Nephron progenitor cell (in vitro differentiated cells): ENCODE measurements around the gene RPS25.

Experiments
- DNase-seq: peaks from one replicate; pipeline ENCODE4 v3.0.0; 2021
- H3K27ac Mint-ChIP-seq: 2 replicates; pipeline ENCODE4 v1.8.0; 2021; ENCODE audit warnings: mild to moderate bottlenecking, moderate library complexity, mixed read lengths
- H3K27me3 Mint-ChIP-seq: 2 replicates; pipeline ENCODE4 v1.8.0; 2021; ENCODE audit warnings: mild to moderate bottlenecking, low read depth, mixed read lengths; ENCODE audit not compliant: poor library complexity
- H3K36me3 Mint-ChIP-seq: 2 replicates; pipeline ENCODE4 v1.8.0; 2021; ENCODE audit warnings: low read depth, mixed read lengths
- H3K4me1 Mint-ChIP-seq: 2 replicates; pipeline ENCODE4 v1.8.0; 2021; ENCODE audit warnings: mixed read lengths
- H3K4me3 Mint-ChIP-seq: 2 replicates; pipeline ENCODE4 v1.8.0; 2021; ENCODE audit warnings: mild to moderate bottlenecking, moderate library complexity, mixed read lengths
- H3K9me3 Mint-ChIP-seq: 2 replicates; pipeline ENCODE4 v1.8.0; 2021; ENCODE audit warnings: mild to moderate bottlenecking, moderate library complexity, mixed read lengths
- TF ChIP-seq, protein P1 (sequence below): fragments of 200-600 bp; sonication (generic); IDR thresholded peaks from 2 replicates; pipeline ENCODE4 v1.5.0; 2021; ENCODE audit warnings: antibody characterized with exemption

The RPS25 gene

DNA sequence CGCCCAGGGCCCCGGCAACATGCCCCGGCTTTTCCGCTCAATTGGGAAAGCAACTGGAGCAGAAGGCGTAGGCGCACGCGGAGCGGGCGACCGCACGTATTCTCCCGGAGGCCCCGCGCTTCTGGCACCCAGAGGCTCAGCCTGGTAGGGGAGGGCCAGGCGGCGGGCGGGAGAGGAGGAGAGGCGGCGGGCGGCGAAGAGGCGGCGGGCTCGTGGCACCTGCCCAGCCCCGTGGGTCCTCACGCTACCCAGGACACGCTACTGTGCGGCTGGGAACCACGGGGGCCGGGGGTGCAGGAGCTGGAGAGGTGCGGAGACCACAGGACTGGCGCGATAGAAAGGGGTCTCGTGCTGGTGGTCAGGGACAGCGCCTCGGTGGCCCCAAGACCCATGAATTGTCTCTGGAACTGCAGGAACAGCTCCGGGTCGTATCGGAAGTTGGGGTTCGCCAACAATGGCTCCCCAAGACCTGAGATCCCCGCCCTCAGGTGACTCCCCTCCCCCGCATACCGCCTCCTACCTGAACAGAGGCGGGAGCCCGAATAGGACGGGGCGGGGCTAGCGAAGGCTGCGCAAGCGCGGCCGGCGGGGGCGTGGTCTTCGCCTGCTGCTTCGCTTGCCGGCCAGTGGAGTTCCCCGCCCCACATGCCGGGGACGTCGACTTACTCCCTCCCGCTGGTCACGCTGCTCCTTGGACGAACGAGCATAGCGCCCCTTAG lies 12.3 kb upstream of the RPS25 start, which contains the start of gene SLC37A4:
SLC37A4 (minus strand) TSS at position 549 of the 719 bp plus-strand sequence.
- TF ChIP-seq, protein P1, sequence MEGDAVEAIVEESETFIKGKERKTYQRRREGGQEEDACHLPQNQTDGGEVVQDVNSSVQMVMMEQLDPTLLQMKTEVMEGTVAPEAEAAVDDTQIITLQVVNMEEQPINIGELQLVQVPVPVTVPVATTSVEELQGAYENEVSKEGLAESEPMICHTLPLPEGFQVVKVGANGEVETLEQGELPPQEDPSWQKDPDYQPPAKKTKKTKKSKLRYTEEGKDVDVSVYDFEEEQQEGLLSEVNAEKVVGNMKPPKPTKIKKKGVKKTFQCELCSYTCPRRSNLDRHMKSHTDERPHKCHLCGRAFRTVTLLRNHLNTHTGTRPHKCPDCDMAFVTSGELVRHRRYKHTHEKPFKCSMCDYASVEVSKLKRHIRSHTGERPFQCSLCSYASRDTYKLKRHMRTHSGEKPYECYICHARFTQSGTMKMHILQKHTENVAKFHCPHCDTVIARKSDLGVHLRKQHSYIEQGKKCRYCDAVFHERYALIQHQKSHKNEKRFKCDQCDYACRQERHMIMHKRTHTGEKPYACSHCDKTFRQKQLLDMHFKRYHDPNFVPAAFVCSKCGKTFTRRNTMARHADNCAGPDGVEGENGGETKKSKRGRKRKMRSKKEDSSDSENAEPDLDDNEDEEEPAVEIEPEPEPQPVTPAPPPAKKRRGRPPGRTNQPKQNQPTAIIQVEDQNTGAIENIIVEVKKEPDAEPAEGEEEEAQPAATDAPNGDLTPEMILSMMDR = no peak
- DNase-seq = peak; percentile 98
- Mint-ChIP-seq H3K27ac (peak within 1 kb of the TSS; percentile 92), H3K4me1 (peaks cover 32% of the 10 kb centered on the region), H3K4me3 (peak within 1 kb of the TSS; percentile 87), H3K36me3 (peaks cover 11% of the 10 kb centered on the region), H3K27me3 (peaks cover 4% of the 10 kb centered on the region), H3K9me3 (no peaks in the 10 kb centered on the region)

DNA sequence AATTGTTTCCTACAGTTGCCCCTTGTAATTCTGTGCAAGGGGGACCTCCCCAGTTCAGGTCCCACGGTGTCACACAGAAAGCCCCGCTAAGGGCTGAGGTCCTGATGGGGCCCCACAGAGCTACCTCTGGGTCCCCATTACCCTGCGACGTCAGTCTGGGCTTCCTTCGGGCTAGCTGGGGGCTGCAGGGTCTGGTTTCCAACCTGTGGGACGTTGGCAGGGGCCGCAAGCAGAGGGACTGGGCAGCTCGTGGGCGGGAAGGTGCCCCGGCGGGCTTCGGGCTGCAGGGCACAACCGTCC lies 11.8 kb upstream of the RPS25 start:
- H3K27me3 Mint-ChIP-seq = peaks cover 4% of the 10 kb centered on the region
- no peaks in the 10 kb centered on the region for H3K9me3 Mint-ChIP-seq
- H3K36me3 Mint-ChIP-seq = peaks cover 16% of the 10 kb centered on the region
- peak overlapping the region; percentile 92 for H3K27ac Mint-ChIP-seq
- H3K4me3 Mint-ChIP-seq = peak overlapping the region; percentile 87
- DNase-seq = no peak
- TF ChIP-seq, protein P1 = no peak
- H3K4me1 Mint-ChIP-seq = peaks cover 36% of the 10 kb centered on the region

DNA sequence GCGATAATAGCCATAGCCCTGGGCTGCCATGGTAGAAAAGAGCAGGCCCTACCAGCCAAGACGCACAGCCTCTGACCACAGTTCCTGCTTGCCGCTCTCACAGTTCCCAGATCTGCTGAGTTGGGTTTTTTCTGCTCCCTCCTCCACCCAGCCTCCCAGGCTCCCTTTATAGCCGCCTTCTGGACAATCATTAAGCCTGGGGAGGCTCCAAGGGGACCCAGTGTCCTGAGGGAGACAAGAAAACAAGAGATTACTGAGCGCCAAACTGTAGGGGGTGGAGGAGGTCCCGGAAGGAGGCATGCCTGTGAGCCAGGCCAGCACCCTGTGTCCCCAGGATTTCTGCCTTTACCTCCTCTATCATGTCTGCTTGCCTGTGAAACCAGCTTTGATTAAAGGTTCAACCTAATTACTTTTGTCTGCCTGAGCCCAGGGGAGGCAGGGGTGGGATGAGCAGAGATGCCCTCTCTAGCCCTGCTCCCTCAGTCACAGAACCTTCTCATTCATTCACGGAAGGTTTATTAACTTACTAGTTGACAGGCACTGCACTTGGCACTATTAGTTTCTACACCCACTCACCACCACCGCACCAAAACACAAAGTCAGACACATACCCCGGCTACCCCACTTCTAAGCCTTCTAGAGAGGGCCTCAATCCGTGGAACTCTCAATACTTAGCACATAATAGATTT lies 11.3 kb upstream of the RPS25 start:
- Mint-ChIP-seq H3K27ac (peak overlapping the region; percentile 96), H3K36me3 (peaks cover 21% of the 10 kb centered on the region), H3K4me3 (peak overlapping the region; percentile 87), H3K9me3 (no peaks in the 10 kb centered on the region), H3K4me1 (peaks cover 38% of the 10 kb centered on the region), H3K27me3 (peaks cover 4% of the 10 kb centered on the region)
- TF ChIP-seq, protein P1 = no peak
- peak; percentile 20 for DNase-seq

DNA sequence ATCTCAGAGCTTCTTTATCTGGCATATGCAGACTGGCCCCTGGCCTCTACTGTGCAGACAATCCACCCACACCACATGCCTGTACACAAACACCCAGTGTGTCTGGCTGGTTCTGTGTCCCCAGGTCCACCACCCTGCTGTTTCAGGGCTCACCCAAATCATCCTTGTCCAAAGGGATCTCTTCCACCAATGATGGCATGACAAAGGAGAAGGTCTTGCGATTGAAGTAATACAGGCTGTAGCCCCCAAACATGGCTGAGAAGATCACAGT lies 10.9 kb upstream of the RPS25 start:
- Mint-ChIP-seq H3K4me3 (peak overlapping the region; percentile 87), H3K36me3 (peaks cover 25% of the 10 kb centered on the region), H3K9me3 (no peaks in the 10 kb centered on the region), H3K27ac (peak overlapping the region; percentile 96), H3K27me3 (peaks cover 4% of the 10 kb centered on the region), H3K4me1 (peaks cover 43% of the 10 kb centered on the region)
- TF ChIP-seq, protein P1 = no peak
- no peak for DNase-seq

DNA sequence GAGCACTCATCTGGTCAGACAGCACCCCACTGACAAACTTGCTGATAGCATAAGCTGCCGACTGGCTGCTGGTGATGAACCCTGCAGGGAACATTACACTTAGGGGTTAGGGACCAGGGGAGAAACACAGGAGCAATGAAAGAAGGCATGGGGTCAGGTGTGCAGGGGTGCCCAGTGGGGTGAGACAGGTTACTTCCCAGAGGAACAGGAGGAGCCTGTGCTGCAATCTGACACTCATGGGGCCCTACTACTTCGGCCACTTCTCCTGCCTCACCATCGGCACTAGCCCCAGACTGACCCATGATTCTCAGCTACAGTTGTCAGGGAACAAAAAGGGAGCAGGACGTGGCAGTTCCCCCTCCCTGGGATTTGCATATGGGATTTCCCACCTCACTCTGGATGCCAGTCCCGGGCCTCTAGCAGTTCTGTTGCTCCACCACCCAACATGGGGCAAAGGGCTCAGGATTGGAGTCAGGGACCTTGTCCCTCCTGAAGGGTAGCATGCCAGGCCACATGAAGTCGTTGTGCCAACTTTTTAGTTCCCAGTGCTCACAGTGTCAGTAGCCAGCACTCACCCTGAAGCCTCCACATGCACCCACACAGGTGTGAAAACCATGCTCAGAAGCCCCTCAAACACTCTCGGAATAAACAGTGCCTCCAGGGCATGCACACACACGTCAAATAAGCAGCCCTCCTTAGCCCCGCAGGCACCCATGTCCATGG lies 10.4 kb upstream of the RPS25 start:
- no peaks in the 10 kb centered on the region for H3K9me3 Mint-ChIP-seq
- TF ChIP-seq, protein P1 = no peak
- peak overlapping the region; percentile 96 for H3K27ac Mint-ChIP-seq
- H3K4me1 Mint-ChIP-seq = peaks cover 44% of the 10 kb centered on the region
- peaks cover 4% of the 10 kb centered on the region for H3K27me3 Mint-ChIP-seq
- peaks cover 30% of the 10 kb centered on the region for H3K36me3 Mint-ChIP-seq
- H3K4me3 Mint-ChIP-seq = peak overlapping the region; percentile 87
- DNase-seq = no peak
